ENCODE measurements around the gene SZT2.

DNA sequence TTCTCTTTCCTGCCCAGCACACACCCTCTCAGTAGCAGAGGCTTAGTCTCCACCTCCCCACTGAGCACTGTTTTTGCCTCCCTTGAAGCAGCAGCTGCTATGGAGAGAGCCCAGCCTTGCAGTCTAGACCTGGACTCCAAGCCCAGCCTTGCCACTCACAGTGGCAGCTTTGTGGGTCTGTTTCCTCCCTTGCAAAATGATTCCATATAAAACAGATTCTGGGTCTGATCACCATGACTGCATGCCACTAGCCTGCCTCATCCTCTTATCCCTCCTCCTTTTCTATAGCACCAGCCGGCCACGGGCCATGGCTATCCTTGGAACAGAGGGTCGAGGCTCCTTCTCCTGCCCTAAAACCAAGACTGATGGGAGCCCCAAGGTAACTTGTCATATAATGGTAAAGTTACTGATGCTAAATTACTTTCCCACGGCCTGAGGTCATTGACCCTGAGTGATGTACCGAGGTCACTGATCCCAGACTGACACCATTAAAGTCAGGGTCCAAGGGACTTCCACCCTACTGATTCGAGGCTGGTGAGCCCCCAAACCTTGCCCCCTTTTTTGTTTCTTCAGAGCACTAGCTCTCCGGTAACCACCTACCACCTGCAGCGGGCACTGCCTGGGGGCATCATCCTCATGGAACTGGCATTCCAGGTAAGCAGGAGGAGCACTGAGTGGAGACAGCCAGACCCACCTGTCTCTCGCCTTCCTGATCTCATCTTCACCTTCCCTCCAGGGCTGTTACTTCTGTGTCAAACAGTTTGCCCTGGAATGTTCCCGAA is 56.1 kb downstream of the SZT2 start:
- TF ChIP-seq, protein P1, sequence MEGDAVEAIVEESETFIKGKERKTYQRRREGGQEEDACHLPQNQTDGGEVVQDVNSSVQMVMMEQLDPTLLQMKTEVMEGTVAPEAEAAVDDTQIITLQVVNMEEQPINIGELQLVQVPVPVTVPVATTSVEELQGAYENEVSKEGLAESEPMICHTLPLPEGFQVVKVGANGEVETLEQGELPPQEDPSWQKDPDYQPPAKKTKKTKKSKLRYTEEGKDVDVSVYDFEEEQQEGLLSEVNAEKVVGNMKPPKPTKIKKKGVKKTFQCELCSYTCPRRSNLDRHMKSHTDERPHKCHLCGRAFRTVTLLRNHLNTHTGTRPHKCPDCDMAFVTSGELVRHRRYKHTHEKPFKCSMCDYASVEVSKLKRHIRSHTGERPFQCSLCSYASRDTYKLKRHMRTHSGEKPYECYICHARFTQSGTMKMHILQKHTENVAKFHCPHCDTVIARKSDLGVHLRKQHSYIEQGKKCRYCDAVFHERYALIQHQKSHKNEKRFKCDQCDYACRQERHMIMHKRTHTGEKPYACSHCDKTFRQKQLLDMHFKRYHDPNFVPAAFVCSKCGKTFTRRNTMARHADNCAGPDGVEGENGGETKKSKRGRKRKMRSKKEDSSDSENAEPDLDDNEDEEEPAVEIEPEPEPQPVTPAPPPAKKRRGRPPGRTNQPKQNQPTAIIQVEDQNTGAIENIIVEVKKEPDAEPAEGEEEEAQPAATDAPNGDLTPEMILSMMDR (conservative IDR thresholded peaks at IDR 0.05) = no peak
- TF ChIP-seq EZH2 (IDR thresholded peaks at IDR 0.05; ENCODE audit: low read depth) = no peak
